KMS-11 (cell line): ENCODE results near the gene CFTR.

ENCODE experiments used
- H2AFZ ChIP-seq: fragments of 200-600 bp; sonication (generic); 2 replicates; pipeline ENCODE4 v1.6.1; 2016; ENCODE audit warnings: antibody characterized with exemption, mixed run types, low read depth
- H3K27ac ChIP-seq: fragments of 200-600 bp; sonication (generic); 2 replicates; pipeline ENCODE4 v1.6.1; 2016; ENCODE audit warnings: mild to moderate bottlenecking, mixed run types
- H3K27me3 ChIP-seq: fragments of 200-600 bp; sonication (generic); 2 replicates; pipeline ENCODE4 v1.6.1; 2017; ENCODE audit warnings: mild to moderate bottlenecking, low read depth, mixed run types, moderate library complexity; ENCODE audit not compliant: insufficient read depth
- H3K36me3 ChIP-seq: fragments of 200-600 bp; sonication (generic); 2 replicates; pipeline ENCODE4 v1.6.1; 2017; ENCODE audit warnings: mild to moderate bottlenecking, mixed run types; ENCODE audit not compliant: insufficient read depth
- H3K4me1 ChIP-seq: fragments of 200-600 bp; sonication (generic); 2 replicates; pipeline ENCODE4 v1.6.1; 2016; ENCODE audit warnings: mild to moderate bottlenecking, low read depth, mixed run types; ENCODE audit not compliant: poor library complexity, severe bottlenecking
- H3K4me2 ChIP-seq: fragments of 200-600 bp; sonication (generic); 2 replicates; pipeline ENCODE4 v1.7.0; 2016; ENCODE audit warnings: mild to moderate bottlenecking, mixed run types
- H3K4me3 ChIP-seq: fragments of 200-600 bp; sonication (generic); IDR thresholded peaks from 2 replicates; pipeline ENCODE4 v1.6.1; 2017; ENCODE audit warnings: low read depth, low read length, mixed read lengths; ENCODE audit not compliant: insufficient read depth
- H3K79me2 ChIP-seq: fragments of 200-600 bp; sonication (generic); 2 replicates; pipeline ENCODE4 v1.6.1; 2016; ENCODE audit warnings: low read depth, mixed run types; ENCODE audit not compliant: insufficient read depth
- H3K9ac ChIP-seq: fragments of 200-600 bp; sonication (generic); 2 replicates; pipeline ENCODE4 v1.6.1; 2016; ENCODE audit warnings: mild to moderate bottlenecking, mixed run types
- H4K20me1 ChIP-seq: fragments of 200-600 bp; sonication (generic); 2 replicates; pipeline ENCODE4 v1.6.1; 2016; ENCODE audit warnings: mild to moderate bottlenecking, mixed run types; ENCODE audit not compliant: insufficient read depth
- CTCF ChIP-seq: fragments of 200-600 bp; sonication (generic); conservative IDR thresholded peaks from 2 replicates; pipeline ENCODE4 v1.6.1; 2017; ENCODE audit warnings: low read depth, mild to moderate bottlenecking, antibody characterized with exemption, low read length, moderate library complexity, mixed read lengths

Gene CFTR

GRCh38 chr7:117675497-117676435 is 195.9 kb downstream of the CFTR start:
- Histone ChIP-seq H2AFZ (no peak overlapping the region), H3K9ac (no peak overlapping the region), H3K4me3 (no peak overlapping the region), H3K4me2 (no peak overlapping the region), H3K36me3 (no peaks in the 10 kb centered on the region), H4K20me1 (no peaks in the 10 kb centered on the region), H3K4me1 (no peaks in the 10 kb centered on the region), H3K79me2 (no peaks in the 10 kb centered on the region), H3K27me3 (no peaks in the 10 kb centered on the region), H3K27ac (no peak overlapping the region)
- no peak for TF ChIP-seq CTCF

GRCh38 chr7:117679120-117679519 is 199.3 kb downstream of the CFTR start:
- no peaks in the 10 kb centered on the region for H3K27me3 ChIP-seq
- H3K4me1 ChIP-seq: no peaks in the 10 kb centered on the region
- H2AFZ ChIP-seq: no peak overlapping the region
- no peaks in the 10 kb centered on the region for H3K79me2 ChIP-seq
- H3K4me2 ChIP-seq: no peak overlapping the region
- H3K27ac ChIP-seq: no peak overlapping the region
- no peaks in the 10 kb centered on the region for H3K36me3 ChIP-seq
- no peak overlapping the region for H3K9ac ChIP-seq
- no peak overlapping the region for H3K4me3 ChIP-seq
- no peaks in the 10 kb centered on the region for H4K20me1 ChIP-seq
- TF ChIP-seq CTCF: no peak

GRCh38 chr7:117682681-117683385 is 203.0 kb downstream of the CFTR start:
- no peak overlapping the region for H3K27ac ChIP-seq
- no peaks in the 10 kb centered on the region for H3K36me3 ChIP-seq
- no peak overlapping the region for H3K9ac ChIP-seq
- no peak overlapping the region for H2AFZ ChIP-seq
- no peak overlapping the region for H3K4me3 ChIP-seq
- no peak overlapping the region for H3K4me2 ChIP-seq
- H4K20me1 ChIP-seq: no peaks in the 10 kb centered on the region
- TF ChIP-seq CTCF: no peak
- H3K27me3 ChIP-seq: no peaks in the 10 kb centered on the region
- no peaks in the 10 kb centered on the region for H3K79me2 ChIP-seq
- no peaks in the 10 kb centered on the region for H3K4me1 ChIP-seq

GRCh38 chr7:117683430-117684175 is 203.8 kb downstream of the CFTR start:
- Histone ChIP-seq H3K79me2 (no peaks in the 10 kb centered on the region), H3K36me3 (no peaks in the 10 kb centered on the region), H4K20me1 (no peaks in the 10 kb centered on the region), H3K9ac (no peak overlapping the region), H3K4me2 (no peak overlapping the region), H3K27me3 (no peaks in the 10 kb centered on the region), H3K27ac (no peak overlapping the region), H3K4me3 (no peak overlapping the region), H3K4me1 (no peaks in the 10 kb centered on the region), H2AFZ (no peak overlapping the region)
- no peak for TF ChIP-seq CTCF
